Measurements from ENCODE around the gene SP110.
"Not testable (repeated sequence)": the region's sequence is repeated elsewhere in the genome, so short reads cannot be mapped to it uniquely, and the experiment has no call there.

SP110 gene

DNA sequence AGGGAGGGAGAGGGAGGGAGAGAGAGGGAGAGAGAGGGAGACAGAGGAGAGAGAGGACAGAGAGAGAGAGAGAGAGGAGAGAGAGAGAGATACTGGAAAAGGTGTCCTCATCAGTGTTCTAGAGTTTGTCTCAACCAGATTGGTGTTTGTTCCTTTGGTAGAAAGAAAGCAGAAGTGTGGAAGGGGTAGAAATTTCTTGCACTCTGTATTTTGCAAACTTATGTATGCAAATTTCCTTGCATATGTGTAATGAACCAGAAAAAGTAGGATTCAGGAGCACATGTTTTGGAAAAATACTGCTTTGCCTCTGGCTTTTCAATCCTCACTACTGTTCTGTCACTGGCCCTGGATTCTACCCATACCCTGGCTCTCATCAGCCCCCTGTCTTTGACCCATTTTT, 4.7 kb upstream of the SP110 start:
- no peak for DNase-seq (ENCODE audit: low read depth)

DNA sequence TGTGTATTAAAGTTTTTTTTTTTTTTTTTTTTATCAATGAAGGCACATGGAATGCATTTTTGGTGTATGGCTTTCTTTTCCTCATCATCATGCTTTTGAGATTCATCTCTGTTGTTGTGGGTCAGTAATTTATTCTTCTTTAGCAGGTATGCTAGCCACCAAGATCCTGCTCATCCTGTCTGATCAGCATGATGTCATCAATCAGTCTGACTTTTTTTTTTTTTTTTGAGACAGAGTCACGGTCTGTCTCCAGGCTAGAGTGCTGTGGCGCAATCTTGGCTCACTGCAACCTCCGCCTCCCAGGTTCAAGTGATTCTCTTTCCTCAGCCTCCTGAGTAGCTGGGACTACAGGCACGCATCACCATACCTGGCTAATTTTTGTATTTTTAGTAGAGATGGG, 3.0 kb upstream of the SP110 start:
- not testable (repeated sequence) for DNase-seq (ENCODE audit: low read depth)

DNA sequence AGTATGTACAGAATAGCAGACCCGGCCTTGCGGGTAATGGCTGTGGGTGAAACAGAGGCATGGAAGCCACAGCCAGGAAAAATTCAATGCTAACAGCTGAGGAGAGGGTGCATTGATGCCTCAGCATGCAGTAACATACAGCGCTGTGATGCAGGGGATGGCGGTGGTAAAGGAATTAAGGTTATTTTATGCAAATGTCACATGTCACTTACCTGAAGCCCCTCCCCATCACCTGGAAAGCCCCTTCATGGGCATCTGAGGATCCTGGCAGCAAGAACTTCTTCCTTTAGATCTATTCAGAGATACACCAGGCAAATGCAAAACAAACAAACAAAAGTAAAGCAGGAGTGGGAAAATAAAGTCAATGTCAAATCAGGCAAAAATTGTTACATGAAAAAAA, 1.7 kb upstream of the SP110 start:
- DNase-seq (ENCODE audit: low read depth), result no peak

DNA sequence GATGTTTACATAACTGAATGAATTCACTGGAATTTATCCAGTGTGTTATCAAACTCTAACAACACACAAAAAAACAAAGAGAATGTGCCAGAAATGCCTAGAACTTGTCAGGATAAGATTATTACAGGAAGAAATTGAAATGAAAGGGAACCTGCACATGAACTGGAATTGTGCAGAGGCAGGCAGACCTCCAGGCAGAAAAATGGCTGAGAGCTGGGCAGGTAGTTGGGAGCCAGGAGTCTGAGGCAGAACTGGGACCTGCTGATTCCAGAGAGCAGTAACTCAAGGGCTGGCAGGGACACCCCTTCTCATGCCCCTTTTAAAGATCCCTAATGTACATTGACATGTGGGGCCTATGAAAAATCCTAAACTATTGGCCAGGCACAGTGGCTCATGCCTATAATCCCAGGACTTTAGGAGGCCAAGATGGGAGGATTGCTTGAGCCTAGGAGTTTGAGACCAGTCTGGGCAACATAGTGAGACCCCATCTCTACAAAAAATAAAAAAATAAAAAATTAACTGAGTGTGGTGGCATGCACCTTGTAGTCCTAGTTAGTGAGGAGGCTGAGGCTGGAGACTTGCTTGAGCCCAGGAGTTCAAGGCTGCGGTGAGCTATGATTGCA, 674 bp upstream of the SP110 start:
- no peak for DNase-seq (ENCODE audit: low read depth)

DNA sequence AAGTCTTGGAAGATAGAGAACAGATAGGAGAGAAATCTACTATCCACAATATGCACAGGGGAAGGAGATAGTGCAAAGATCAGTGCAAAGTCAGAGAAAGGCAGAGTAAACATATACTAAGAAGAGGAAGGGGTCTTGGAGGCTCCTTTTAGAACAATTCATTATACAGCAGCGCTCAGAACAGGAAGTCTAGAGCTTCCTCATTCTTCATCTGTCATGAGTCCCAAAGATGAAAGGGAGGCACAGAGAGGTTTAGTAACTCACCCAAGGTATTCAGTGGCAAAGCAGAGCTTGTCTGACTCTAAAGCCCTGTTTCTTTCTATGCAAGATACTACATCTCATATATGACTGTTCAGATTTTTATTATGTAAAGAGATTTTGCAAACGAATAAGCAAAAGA, 1.4 kb downstream of the SP110 start:
- DNase-seq (ENCODE audit: low read depth), result no peak

DNA sequence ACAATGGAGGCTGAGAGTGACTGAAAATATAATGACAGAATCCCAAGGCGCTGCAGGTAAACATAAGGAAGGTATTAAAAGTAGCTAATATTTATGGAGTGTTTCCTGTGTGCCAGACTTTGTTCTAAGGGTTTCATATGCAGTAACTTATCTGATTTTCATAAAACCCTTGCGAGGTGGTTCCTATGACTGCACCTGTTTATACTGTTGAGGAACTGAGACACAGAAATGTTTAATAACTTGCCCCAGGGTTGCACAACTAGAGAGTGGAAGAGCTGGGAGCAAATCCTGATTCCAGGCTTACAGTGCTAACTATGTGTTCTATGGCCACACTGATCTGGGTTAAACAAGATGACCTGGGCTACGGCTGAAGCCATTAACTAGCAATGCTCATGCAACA, 2.4 kb downstream of the SP110 start:
- DNase-seq (ENCODE audit: low read depth), result no peak

DNA sequence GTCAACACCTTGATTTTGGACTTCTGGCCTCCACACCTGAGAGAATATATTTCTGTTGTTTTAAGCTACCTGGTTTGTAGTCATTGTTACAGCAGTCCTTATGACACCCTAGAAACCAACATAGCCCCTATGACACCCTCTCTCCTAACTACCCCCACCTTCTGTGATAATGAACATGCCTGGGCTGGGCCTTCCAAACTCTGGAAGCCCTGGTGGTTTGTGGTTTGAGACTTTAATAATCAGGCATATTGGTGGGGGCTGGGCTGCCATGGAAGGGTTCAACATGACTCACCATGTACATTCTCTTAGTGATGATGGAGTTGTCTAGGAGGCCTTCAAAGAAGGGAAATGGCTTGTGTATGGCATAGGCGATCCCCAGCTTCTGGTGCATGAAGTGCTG, 3.3 kb downstream of the SP110 start:
- no peak for DNase-seq (ENCODE audit: low read depth)

DNA sequence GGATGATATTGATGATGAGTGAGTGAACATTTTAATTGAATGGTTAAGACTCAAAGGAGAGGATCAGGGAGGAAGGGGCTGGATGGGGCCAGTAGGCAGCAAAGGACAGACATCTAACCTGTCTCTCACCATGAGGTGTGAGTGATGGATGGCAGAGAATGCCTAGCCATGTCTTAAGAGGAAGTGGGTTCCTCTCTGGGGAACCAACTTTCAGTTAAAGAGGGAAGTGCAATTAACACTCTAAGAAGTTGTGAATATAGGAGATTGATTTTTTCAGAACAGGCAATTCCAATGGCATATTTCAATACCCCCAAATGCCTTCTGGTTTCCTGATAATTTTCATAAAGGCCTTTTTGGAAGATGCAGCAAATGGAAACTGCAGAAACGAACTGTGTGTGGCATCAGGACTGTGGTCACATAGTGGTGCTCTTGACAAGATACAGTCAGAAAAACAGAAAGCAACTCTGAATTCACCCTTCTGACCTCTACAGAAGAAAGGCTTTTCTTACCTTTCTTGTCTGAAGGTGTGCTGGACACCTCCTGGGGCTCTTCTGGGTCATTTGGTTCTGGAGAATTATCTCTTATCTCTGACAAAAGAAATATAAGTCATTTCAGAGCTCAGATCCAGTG, 10.2 kb downstream of the SP110 start:
- DNase-seq (ENCODE audit: low read depth), result no peak

DNA sequence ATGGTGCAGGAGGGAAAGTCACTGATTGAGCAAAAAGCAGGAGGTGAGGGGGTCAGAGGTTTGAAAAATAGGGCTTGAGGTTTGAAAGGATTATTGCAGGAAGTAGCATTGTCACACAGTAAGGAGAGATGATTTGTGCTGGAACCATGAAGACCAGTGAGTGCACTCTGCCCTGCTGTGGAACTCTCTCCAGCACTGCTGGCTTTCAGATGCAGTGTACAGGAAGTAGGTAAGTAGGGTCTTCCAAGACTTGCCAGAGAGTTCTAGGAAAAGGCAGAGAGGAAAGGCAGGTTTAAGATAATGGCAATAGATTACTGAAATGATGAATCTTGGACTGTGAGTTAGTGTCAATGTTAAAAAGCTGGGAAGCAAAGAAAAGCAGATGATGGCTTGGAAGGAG, 11.2 kb downstream of the SP110 start:
- no peak for DNase-seq (ENCODE audit: low read depth)

DNA sequence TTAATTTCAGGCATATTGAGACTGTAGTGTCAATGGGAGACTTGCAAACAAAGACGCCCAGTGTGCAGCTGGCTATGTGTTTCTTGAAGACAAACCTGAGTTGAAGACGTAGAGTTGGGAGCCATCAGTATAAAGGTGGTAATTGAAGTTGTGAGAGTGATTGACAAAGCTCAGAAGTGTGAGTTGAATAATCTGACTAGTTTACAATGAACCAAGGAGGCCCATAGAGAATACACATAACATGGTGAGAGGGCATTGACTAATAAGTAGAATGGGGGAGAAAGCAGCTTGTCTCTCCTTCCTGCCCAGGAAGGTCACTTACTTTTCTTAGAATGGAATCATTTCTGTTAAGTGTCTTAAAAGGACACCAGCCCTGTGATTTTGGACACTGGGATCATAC, 14.1 kb downstream of the SP110 start:
- no peak for DNase-seq (ENCODE audit: low read depth)

DNA sequence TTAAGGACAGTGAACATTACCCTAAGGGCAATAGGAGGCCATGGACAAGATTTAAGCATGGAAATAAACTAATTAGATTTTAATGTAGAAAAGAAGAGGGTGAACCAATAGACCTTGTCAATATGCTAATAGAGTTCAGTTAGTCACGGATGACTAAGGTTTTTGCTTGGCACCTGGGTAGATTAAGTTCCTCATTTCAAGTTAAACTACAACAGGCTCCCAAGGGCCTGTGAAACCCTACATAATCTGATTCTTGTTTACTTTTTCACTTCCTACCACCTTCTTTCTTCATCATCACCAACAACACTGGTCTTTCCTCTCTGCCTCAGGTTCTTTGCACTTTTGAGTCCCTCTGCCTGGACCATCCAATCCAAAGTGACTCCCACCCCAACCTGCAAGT, 14.8 kb downstream of the SP110 start:
- no peak for DNase-seq (ENCODE audit: low read depth)

DNA sequence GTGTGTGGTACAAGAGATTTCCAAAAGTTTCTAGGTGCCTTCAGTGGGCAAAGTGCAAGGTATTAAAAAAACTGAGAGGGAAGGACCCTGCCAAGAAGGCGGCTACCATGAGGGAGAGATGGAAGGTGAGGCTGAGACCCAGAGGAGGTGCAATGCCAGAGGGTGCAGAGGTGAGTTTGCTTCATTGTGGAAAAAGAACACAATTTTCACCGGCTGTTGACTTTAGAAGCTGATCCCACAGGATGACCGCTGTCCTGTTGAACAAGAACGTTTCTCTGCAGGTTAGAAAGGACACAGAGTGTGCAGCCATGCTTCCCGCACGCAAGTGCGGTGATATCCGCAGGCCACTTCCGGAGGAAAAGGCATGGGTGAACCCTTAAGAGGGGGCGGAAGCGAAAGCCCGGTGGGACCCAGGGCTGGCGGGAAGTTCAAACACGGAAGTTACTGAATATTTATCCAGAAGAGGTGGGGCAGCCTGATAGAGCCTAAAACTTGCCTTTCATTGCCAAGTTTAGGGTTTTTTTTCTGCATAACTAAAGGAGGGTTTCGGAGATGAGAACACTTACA, 16.6 kb downstream of the SP110 start:
- DNase-seq (ENCODE audit: low read depth), result no peak

DNA sequence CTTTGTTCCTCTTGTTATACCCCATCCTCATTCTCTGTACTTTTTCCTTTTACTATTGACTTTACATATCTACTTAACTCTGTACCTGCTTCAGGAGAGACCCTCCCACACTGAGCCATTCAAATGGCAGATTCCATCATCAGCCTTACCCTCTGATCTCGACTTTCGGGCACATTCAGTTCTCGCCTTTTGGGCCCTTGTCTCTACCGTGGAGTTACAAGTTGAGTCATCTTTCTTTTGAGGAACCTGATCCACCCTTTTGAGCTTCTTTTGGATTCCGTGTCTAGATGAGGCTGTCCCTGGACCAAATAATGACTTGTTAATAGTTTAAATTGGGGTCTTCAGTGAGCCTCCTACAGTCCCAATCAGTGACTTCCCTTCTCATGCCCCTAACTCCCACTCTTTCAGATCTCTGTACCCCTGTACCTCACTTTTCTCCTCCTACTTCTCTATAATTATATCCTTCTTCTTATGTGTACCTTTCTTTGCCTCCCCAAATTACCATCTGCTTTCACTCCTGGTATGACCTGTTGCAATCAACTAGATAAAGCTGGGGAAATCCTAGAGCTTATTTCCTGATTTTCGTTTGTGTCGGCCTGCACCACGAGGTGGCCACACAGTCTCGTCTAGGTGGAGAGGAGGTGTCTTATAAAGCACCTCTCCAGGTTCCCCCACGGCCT, 17.2 kb downstream of the SP110 start:
- DNase-seq (ENCODE audit: low read depth), result no peak

DNA sequence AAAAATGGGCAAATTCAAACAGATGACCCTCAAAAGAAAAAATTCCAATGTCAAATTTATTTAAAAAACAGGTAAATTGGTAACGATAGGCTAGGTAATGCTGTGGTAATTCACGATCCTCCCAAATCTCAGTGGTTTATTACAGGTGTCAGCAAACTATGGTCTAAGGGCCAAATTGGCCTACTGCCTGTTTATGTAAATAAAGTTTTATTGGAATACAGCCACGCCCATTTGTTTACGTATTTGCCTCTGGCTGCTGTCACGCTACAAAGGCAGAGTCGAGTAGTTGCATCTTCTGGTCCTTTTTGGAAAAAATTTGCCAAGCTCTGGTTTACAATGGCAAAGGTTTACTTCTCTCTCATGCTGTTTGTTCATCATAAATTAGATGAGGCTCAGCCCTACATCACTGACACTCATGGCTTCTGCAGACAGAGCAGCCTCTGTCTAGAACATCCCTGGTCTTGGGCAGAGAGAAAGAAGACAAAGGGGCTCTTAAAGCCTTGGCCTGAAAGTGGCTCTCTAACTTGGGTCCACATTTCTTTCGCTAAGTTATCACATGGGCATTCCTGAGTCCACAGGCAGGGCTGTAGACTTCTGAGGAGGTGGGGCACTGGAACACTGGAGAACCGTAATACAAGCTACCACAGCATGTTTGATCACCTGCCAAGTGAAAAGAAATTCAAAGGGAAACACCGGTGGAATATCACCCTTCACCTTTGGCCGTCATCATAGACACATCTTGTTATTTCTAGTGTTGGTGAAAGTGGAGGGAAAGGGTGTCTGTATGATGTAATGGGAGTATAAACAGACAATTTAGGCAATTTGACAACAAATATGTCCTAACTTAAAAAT, 34.8 kb downstream of the SP110 start:
- no peak for DNase-seq (ENCODE audit: low read depth)

DNA sequence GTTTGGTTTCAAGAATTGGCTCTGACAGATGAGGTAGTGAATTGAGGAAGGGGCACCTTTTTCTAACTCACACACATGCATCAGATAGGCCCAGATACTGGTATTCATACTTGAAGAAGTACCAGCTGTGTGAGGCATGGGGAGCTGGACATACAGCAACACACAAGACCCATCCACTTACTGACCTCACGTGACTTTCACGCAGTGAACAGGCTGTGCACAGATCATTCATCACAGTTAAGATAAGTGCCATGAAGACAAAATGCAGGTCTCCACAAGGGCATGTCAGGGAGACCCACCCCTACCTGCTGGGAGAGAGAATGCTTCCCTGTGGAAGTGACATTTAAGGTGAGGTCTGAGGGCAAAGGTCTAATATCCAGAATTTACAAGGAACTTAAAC, 38.6 kb downstream of the SP110 start:
- no peak for DNase-seq (ENCODE audit: low read depth)

DNA sequence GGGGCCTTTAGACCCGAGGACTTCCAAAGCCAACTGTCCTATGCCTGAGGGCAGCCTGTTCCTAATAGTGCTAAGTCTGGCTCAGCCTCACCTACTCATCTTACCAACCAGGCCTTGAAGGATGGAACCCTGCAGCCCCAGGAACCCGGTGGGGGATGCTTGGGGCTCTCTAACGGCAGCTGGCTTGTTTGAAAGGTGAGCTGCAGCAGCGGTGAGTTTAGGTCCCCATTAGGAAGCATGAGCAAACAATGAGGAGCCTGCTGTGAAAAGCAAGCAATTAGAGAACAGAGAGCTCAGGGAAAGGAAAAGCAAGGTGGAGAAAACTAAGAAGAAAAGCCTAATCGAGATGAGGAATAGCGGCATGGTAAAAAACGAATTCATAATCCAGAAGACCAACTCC, 39.9 kb downstream of the SP110 start:
- no peak for DNase-seq (ENCODE audit: low read depth)

DNA sequence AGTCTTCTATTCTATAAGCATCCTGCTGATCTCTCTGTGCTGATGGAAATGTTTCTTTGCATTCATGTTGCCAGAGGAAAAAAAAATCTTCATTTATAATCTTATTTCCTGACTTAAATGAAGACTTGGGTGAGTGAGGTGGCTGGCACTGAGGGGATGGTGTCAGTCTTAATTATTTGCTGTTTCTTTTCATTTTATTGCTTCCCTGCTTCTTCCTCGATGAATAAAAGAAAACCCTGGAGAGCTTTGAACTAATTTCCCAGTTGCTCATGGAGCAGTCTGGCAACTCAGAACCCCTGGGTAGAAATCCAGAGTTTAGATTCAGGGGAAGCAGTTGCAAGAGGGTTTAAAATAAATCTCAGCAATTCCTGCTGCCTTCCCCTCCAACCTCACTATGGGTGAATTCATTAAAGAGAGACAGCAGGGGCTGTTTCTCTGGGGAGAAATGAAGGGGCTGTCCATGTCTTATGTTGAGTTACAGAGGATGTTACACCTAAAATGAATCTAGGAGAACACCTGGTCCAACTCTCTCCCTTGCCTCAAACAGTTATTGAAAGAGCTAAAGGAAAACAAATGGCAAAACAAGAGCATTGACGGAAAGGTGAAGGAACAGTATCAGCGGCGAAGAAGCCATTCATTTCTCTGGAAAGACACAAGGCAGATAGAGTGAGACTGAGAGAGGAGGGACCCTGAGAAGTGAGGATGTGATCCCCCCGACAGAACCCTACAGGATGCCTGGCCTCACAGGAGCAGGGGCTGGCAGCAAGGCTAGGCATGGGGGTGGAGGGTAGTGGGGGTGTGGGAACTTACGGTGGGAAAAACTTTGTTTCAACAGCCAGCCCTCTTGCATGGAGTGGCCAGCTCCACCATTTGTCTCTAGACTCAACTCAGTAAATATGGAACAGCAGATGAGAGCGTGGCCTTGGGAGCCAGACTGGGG, 41.0 kb downstream of the SP110 start:
- DNase-seq (ENCODE audit: low read depth), result no peak

DNA sequence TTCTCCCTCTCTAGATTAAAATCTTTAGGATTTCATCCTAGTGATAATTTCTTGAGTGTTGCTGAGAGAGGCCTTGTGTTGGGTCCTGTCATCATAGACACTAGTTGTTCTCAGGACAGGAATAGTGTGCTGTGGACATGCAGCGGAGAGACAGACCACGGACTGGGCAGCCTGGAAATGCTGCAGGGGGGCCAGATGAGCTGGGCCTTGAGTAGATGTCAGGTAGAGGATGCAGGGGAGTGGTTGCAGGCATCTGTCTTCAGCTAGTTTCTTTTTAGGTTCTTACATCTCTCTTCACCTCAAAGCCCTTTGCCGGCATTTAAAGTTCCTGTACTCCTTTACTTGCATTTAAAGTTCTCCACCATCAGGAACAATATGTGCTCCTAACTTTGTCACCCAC, 42.8 kb downstream of the SP110 start:
- DNase-seq (ENCODE audit: low read depth), result no peak

DNA sequence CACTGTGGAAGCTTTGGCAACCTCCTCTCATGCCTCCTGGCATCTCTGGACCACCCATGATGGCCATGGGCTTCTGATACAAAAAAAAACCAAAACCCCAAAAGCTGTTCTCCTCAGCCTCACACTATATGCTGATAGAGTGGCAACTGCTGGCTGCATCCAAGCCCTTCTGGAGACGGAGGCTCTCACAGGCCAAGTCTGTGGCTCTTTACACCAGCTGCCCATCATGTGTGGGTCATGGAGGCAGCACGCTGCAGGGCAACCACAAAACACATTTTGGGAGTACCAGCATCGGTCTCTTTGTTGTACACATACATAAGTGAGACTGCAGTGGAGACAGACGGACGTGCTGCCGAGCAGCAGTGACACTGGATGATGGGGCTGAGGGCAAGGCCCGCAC, 45.3 kb downstream of the SP110 start:
- no peak for DNase-seq (ENCODE audit: low read depth)

DNA sequence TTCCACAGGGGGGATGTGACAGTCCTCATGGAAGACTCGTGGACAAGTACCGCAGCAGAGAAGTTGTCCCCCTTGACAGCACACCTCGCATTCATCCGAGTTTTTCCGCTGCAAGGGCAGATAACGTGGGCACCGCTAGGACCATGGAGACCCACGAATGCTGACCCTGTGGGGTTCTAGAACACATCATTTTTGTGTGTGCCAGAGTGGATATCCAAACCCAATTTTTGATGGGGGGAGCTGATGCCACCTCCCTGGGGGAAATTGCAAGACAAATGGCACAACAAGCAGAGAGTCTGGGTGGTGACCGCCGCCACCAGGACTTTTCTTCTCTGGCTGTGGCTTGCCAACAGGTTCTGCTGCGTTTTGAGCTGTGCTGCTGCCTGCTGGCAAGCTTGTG, 46.9 kb downstream of the SP110 start:
- DNase-seq (ENCODE audit: low read depth), result no peak

DNA sequence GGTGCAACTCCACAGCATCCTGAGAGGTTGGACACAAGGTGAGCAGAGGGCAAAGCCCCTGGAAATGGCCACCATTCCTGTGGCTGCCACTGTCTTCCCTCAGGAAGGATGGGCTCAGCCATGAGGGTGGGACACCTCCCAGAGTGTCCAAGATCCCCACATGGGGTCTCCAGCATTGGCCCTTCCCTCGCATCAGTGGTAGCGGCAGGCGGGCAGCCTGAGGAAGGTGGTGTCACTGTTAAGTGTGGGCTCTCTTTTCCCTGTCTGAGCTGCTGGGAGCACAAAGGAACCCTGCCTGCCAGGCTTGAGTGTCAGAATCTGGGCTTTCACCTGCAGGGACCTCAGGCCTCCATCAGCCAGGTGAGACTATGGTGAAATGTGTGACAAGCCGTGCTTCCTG, 47.6 kb downstream of the SP110 start:
- DNase-seq (ENCODE audit: low read depth), result no peak
